Uterus (tissue), 2 donors: ENCODE measurements around the gene TTC9B.

ENCODE experiments used
- POLR2A ChIP-seq, 2 donors: fragments of 450-650 bp; IDR thresholded peaks; one replicate each; pipeline ENCODE4 v1.6.1; 2016; ENCODE audit warnings: antibody characterized with exemption in 2 of 2, mild to moderate bottlenecking in 1 of 2, moderate library complexity in 1 of 2
- TF ChIP-seq, protein P1 (sequence below), 4 experiments: fragments of 200-600 bp in 2 of 4; fragments of 450-650 bp in 2 of 4; sonication (generic) in 2 of 4; IDR thresholded peaks; one replicate each; pipeline ENCODE4 v1.5.1; 2016 to 2019; ENCODE audit warnings: antibody characterized with exemption in 4 of 4, mild to moderate bottlenecking in 2 of 4, moderate library complexity in 1 of 4

DNA sequence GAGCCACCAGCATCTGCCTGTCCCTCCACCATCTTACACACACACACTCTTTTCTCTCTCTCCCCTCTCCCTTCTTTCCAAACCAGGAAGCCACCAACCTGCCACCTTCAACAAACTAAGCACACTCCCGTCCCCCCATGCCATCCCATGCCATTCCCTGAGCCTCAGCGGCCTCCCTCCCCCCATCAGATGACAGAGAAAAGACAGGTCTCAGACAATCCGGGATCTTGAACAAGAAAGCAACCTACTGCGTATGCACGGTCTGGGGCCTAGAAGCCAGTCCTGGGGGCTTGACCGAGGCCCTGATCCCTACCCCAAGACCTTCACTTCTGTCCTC lies 47.5 kb upstream of the TTC9B start:
- TF ChIP-seq POLR2A (IDR thresholded peaks at IDR 0.05): no peak
- TF ChIP-seq, protein P1, sequence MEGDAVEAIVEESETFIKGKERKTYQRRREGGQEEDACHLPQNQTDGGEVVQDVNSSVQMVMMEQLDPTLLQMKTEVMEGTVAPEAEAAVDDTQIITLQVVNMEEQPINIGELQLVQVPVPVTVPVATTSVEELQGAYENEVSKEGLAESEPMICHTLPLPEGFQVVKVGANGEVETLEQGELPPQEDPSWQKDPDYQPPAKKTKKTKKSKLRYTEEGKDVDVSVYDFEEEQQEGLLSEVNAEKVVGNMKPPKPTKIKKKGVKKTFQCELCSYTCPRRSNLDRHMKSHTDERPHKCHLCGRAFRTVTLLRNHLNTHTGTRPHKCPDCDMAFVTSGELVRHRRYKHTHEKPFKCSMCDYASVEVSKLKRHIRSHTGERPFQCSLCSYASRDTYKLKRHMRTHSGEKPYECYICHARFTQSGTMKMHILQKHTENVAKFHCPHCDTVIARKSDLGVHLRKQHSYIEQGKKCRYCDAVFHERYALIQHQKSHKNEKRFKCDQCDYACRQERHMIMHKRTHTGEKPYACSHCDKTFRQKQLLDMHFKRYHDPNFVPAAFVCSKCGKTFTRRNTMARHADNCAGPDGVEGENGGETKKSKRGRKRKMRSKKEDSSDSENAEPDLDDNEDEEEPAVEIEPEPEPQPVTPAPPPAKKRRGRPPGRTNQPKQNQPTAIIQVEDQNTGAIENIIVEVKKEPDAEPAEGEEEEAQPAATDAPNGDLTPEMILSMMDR (IDR thresholded peaks at IDR 0.05): no peak
